ENCODE measurements around the gene CFAP65. TPM values are rescaled to one million over a fixed set of nuclear protein-coding genes. Genes with fewer than 3 reads are reported as not detected.

CFAP65 gene
- total RNA-seq, 2 donors from 2014 or later, result not detected

DNA sequence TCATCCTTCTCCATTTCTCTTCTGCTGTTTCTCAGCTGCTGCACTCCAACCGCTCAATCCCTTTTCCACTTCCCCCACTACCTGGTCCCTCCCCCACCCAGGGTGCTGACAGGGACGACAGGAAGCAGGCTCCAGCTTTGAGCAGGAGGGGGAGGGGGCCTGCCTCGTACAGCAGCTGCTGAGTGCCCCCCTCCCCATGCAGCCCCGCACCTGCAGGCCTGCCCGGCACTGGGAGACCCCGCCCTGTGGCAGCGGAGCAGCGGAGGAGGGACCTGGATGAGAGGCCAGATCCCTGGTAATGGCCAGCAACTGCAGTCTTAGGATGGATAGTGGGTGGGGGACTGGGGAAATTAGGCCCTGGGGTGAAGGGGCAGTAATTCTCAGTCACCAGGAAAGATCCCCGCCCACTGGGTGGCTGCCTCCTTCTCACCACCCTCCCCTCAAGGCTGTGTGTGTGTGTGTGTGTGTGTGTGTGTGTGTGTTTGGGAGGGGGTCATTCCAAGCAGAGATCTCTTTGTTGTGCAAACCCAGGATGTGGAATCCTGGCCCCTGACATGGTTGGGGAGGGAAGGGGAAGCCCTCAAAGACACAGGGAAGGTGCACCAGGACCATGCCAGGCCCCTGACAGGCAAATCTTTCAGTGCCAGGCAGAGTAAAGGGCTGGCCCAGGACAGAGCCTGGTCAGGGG is 41.3 kb downstream of the CFAP65 start:
- H3K27me3 ChIP-seq, result no peaks in the 10 kb centered on the region

DNA sequence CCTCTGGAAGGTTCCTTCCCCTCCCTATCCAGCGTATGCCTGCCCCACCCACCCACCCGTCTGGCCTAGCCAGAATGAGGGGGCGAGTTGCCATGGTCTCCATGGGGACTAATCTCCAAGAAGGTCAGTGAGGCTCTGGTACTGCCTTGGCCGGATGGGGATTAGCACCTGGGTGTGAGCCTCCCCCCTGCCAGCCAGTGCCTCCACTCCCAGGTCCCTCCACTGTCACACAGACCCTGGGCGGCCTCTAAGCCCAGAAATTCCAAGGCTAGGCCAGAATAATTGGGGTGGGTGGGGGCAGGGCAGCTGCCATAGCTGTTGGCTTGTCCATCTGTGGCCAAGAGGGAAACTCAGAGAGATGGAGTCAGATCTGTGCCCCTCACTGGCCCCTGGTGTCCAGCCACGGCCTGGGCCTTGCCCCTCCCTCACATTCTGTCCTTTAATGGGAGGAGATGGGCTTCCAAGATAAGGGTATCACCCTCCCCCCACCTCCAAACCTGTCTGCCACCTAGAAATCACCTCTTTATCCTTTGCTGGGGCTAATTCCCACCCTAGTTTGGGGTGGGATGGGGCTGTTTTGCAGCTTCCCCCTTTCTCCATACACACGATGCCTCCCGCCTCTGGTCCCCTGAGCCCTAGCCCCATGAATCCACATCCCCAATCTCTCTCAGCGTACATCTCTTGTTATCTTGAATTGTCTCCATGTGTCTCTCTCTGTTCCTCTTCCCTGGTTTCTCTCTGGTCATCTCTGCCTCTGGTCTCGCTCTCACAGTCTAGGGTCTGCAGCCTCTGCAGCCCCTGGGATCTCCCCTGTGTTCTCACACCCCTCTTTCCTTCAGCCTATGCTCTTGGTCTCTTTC is 42.1 kb downstream of the CFAP65 start:
- ATAC-seq, result no peak
- H3K36me3 ChIP-seq (replicated peaks in 1 of 2; ENCODE audit: insufficient read depth in 1 of 2, low read depth in 2 of 2), result no peaks in the 10 kb centered on the region
- no peak overlapping the region for H3K4me3 ChIP-seq
- intact Hi-C loops (cut with DNase I), result no loop called here
- DNase-seq, result peak in 2 of 4 donors; percentile 22 to 31
- no peak for TF ChIP-seq POLR2A (IDR thresholded peaks at IDR 0.05)
- TF ChIP-seq, protein P1, sequence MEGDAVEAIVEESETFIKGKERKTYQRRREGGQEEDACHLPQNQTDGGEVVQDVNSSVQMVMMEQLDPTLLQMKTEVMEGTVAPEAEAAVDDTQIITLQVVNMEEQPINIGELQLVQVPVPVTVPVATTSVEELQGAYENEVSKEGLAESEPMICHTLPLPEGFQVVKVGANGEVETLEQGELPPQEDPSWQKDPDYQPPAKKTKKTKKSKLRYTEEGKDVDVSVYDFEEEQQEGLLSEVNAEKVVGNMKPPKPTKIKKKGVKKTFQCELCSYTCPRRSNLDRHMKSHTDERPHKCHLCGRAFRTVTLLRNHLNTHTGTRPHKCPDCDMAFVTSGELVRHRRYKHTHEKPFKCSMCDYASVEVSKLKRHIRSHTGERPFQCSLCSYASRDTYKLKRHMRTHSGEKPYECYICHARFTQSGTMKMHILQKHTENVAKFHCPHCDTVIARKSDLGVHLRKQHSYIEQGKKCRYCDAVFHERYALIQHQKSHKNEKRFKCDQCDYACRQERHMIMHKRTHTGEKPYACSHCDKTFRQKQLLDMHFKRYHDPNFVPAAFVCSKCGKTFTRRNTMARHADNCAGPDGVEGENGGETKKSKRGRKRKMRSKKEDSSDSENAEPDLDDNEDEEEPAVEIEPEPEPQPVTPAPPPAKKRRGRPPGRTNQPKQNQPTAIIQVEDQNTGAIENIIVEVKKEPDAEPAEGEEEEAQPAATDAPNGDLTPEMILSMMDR (IDR thresholded peaks at IDR 0.05), result no peak
- peaks cover 0 to 1% of the 10 kb centered on the region in 2 donors for H3K27me3 ChIP-seq
- 35 to 48% methylated on average over 8 to 10 of the region's 10 CpGs for WGBS, 2 donors
- H3K27ac ChIP-seq, result peak overlapping the region in 3 of 4 donors; percentile 97 to 99 (median 98)
- peaks cover 70% of the 10 kb centered on the region for H3K4me1 ChIP-seq
- no peaks in the 10 kb centered on the region for H3K9me3 ChIP-seq

More for the DNA sequence above, 41.3 kb downstream of the CFAP65 start:
- ATAC-seq (no peak), DNase-seq (peak; percentile 32 to 65 (median 42))
- 9 to 21% methylated on average over 3 to 9 of the region's 9 CpGs for WGBS, 2 donors
- H3K27ac ChIP-seq, result peak overlapping the region; percentile 97 to 99 (median 98)
- H3K36me3 ChIP-seq (replicated peaks in 1 of 2; ENCODE audit: insufficient read depth in 1 of 2, low read depth in 2 of 2), result no peaks in the 10 kb centered on the region
- no peak overlapping the region for H3K4me3 ChIP-seq
- no peaks in the 10 kb centered on the region for H3K9me3 ChIP-seq
- TF ChIP-seq, protein P1 (IDR thresholded peaks at IDR 0.05), result no peak
- no peak for TF ChIP-seq POLR2A (IDR thresholded peaks at IDR 0.05)
- intact Hi-C loops (cut with DNase I), result no loop called here
- H3K4me1 ChIP-seq, result peaks cover 69% of the 10 kb centered on the region

DNA sequence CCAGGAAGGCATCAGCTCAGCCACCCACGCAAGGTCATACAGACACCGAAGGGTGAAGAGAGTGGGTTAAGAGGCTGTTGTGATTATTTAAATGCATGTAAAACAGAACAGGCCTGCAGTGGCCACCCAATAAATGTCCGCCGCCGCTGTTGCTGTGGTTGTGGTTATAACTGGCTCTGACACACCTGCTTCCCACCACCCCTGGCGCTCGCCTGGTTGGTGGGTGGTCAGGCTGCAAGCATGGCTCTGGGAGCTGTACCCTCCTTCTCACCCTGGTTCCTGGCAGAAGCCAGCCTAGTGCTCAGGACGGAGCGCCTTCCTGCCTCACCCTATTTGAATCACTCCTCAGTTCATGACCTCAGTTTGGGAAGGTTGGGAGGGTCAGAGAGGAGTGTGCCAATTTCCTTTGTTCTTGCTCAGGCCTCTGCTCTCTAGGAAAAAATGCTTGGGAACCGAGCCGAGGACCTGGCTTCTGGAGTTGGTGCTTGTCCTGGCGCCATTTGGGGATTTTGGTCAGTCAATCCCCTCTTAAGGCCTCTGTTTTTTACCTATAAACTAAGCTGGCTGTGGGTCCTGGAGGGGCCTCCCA is 42.8 kb downstream of the CFAP65 start:
- intact Hi-C loops (cut with DNase I), result no loop called here
- 29 to 37% methylated on average over 11 to 12 of the region's 12 CpGs for WGBS, 2 donors
- H3K4me1 ChIP-seq, result peaks cover 78% of the 10 kb centered on the region
- TF ChIP-seq, protein P1 (IDR thresholded peaks at IDR 0.05), result no peak
- peak in 1 of 3 donors; percentile 27 for TF ChIP-seq POLR2A (IDR thresholded peaks at IDR 0.05)
- no peaks in the 10 kb centered on the region for H3K36me3 ChIP-seq (replicated peaks in 1 of 2; ENCODE audit: insufficient read depth in 1 of 2, low read depth in 2 of 2)
- peaks cover 0 to 9% of the 10 kb centered on the region in 2 donors for H3K27me3 ChIP-seq
- no peak overlapping the region for H3K4me3 ChIP-seq
- no peaks in the 10 kb centered on the region for H3K9me3 ChIP-seq
- peak overlapping the region; percentile 19 to 99 (median 82) for H3K27ac ChIP-seq
- DNase-seq (peak in 2 of 4 donors; percentile 27 to 35), ATAC-seq (no peak)

DNA sequence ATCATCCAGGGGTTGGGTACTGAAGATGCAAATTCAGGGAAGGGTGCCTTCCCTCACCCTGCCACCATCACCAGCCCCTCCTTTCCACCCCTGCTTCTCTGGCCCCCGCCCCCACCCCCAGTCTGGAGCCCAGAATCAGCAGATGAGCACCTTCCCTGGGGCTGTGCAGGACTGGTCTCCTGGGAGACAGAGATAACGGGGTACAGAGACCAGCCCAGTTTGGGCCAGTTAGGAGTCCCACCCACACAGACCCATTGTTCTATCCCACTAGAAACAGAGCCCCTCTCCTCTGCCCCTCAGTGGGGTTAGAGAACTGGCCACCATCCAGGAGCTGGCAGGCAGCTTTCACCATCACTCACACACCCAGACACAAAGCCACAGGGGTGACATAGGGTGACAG is 43.6 kb downstream of the CFAP65 start:
- peak overlapping the region; percentile 19 to 99 (median 96) for H3K27ac ChIP-seq
- DNase-seq, result peak in 1 of 4 donors; percentile 21
- TF ChIP-seq, protein P1 (IDR thresholded peaks at IDR 0.05), result no peak
- no peak for TF ChIP-seq POLR2A (IDR thresholded peaks at IDR 0.05)
- H3K36me3 ChIP-seq (replicated peaks in 1 of 2; ENCODE audit: insufficient read depth in 1 of 2, low read depth in 2 of 2), result no peaks in the 10 kb centered on the region
- H3K9me3 ChIP-seq, result no peaks in the 10 kb centered on the region
- peaks cover 0 to 15% of the 10 kb centered on the region in 2 donors for H3K27me3 ChIP-seq
- no peak for ATAC-seq
- intact Hi-C loops (cut with DNase I), result no loop called here
- peaks cover 78% of the 10 kb centered on the region for H3K4me1 ChIP-seq
- WGBS, 2 donors, result 8% methylated on average over 2 of the region's 2 CpGs; no CpG with 5 or more reads in 1 of the 2 donors
- no peak overlapping the region for H3K4me3 ChIP-seq
